ENCODE data around the gene DNAJC4.
"Not testable (repeated sequence)": the region's sequence is repeated elsewhere in the genome, so short reads cannot be mapped to it uniquely, and the experiment has no call there.

Gene DNAJC4

GRCh38 chr11:64244966-64245365, 14.6 kb downstream of the DNAJC4 start:
- no peak for DNase-seq (ENCODE audit: low read depth, low spot score)

- no peak for DNase-seq (ENCODE audit: low read depth, low spot score)
Observed at GRCh38 chr11:64245401-64245796, 15.1 kb downstream of the DNAJC4 start.

- no peak for DNase-seq (ENCODE audit: low read depth, low spot score)
Observed at GRCh38 chr11:64245797-64246620, 15.7 kb downstream of the DNAJC4 start.

- DNase-seq (ENCODE audit: low read depth, low spot score), result not testable (repeated sequence)
Observed at GRCh38 chr11:64246621-64246870, 16.2 kb downstream of the DNAJC4 start.

GRCh38 chr11:64246871-64247728, 16.8 kb downstream of the DNAJC4 start, which contains the start of gene PPP1R14B:
TSS of gene PPP1R14B (minus strand) at chr11:64246943. CDS start at chr11:64246673, 270 bp downstream.
- no peak for DNase-seq (ENCODE audit: low read depth, low spot score)

- DNase-seq (ENCODE audit: low read depth, low spot score), result no peak
Observed at GRCh38 chr11:64247729-64248531, 17.6 kb downstream of the DNAJC4 start.

GRCh38 chr11:64248578-64248977, 18.2 kb downstream of the DNAJC4 start:
- no peak for DNase-seq (ENCODE audit: low read depth, low spot score)

GRCh38 chr11:64249038-64249437, 18.7 kb downstream of the DNAJC4 start:
- DNase-seq (ENCODE audit: low read depth, low spot score), result no peak

GRCh38 chr11:64249563-64250414, 19.4 kb downstream of the DNAJC4 start:
- no peak for DNase-seq (ENCODE audit: low read depth, low spot score)

GRCh38 chr11:64250415-64251015, 20.2 kb downstream of the DNAJC4 start:
- no peak for DNase-seq (ENCODE audit: low read depth, low spot score)

GRCh38 chr11:64251016-64251752, 20.8 kb downstream of the DNAJC4 start, which contains the start of gene PLCB3:
TSS of gene PLCB3 (plus strand) at chr11:64251530. CDS start at chr11:64251650, 120 bp downstream.
- DNase-seq (ENCODE audit: low read depth, low spot score), result no peak

- DNase-seq (ENCODE audit: low read depth, low spot score), result no peak
Observed at GRCh38 chr11:64251753-64252002, 21.3 kb downstream of the DNAJC4 start.

- no peak for DNase-seq (ENCODE audit: low read depth, low spot score)
Observed at GRCh38 chr11:64252003-64252872, 21.9 kb downstream of the DNAJC4 start.

GRCh38 chr11:64253043-64253442, 22.7 kb downstream of the DNAJC4 start:
- no peak for DNase-seq (ENCODE audit: low read depth, low spot score)

GRCh38 chr11:64253481-64253880, 23.1 kb downstream of the DNAJC4 start:
- no peak for DNase-seq (ENCODE audit: low read depth, low spot score)

GRCh38 chr11:64254326-64254725, 24.0 kb downstream of the DNAJC4 start:
- DNase-seq (ENCODE audit: low read depth, low spot score), result no peak

- no peak for DNase-seq (ENCODE audit: low read depth, low spot score)
Observed at GRCh38 chr11:64255135-64256128, 25.1 kb downstream of the DNAJC4 start.

- DNase-seq (ENCODE audit: low read depth, low spot score), result no peak
Observed at GRCh38 chr11:64256300-64256699, 26.0 kb downstream of the DNAJC4 start.
